ENCODE results near the gene HINT3.
"Not testable (repeated sequence)": the region's sequence is repeated elsewhere in the genome, so short reads cannot be mapped to it uniquely, and the experiment has no call there.

The HINT3 gene

GRCh38 chr6:125963817-125964216, 7.2 kb downstream of the HINT3 start:
- no peak for DNase-seq

GRCh38 chr6:125966569-125966968, 10.0 kb downstream of the HINT3 start:
- no peak for DNase-seq

- DNase-seq: no peak
These were observed 11.9 kb downstream of the HINT3 start for GRCh38 chr6:125968493-125968892.

GRCh38 chr6:125970760-125971159, 14.2 kb downstream of the HINT3 start:
- DNase-seq: no peak

GRCh38 chr6:125972478-125972877, 15.9 kb downstream of the HINT3 start:
- not testable (repeated sequence) for DNase-seq

- DNase-seq: no peak
These were observed 17.8 kb downstream of the HINT3 start for GRCh38 chr6:125974214-125974866.

GRCh38 chr6:125979101-125979500, 22.5 kb downstream of the HINT3 start:
- no peak for DNase-seq

GRCh38 chr6:125981571-125982185, 25.1 kb downstream of the HINT3 start:
- no peak for DNase-seq

- no peak for DNase-seq
These were observed 26.8 kb downstream of the HINT3 start for GRCh38 chr6:125983246-125983945.

- DNase-seq: no peak
These were observed 27.7 kb downstream of the HINT3 start for GRCh38 chr6:125984311-125984710.

GRCh38 chr6:125985522-125985921, 29.0 kb downstream of the HINT3 start:
- DNase-seq: no peak

- no peak for DNase-seq
These were observed 29.4 kb downstream of the HINT3 start for GRCh38 chr6:125985979-125986300.

- DNase-seq: peak; percentile 78
These were observed 29.9 kb downstream of the HINT3 start, which contains the start of gene TRMT11 for GRCh38 chr6:125986301-125987025. Gene TRMT11 (plus strand): TSS chr6:125986540. CDS start chr6:125986551, 11 bp downstream.

GRCh38 chr6:125987026-125987617, 30.6 kb downstream of the HINT3 start:
- DNase-seq: no peak

GRCh38 chr6:125988280-125988679, 31.7 kb downstream of the HINT3 start:
- no peak for DNase-seq

- DNase-seq: no peak
These were observed 33.1 kb downstream of the HINT3 start for GRCh38 chr6:125989631-125990030.

- no peak for DNase-seq
These were observed 35.1 kb downstream of the HINT3 start for GRCh38 chr6:125991653-125992052.

- DNase-seq: no peak
These were observed 38.3 kb downstream of the HINT3 start for GRCh38 chr6:125994670-125995488.

GRCh38 chr6:125995972-125996580, 39.5 kb downstream of the HINT3 start:
- DNase-seq: peak; percentile 74

GRCh38 chr6:126002755-126003679, 46.4 kb downstream of the HINT3 start:
- DNase-seq: no peak

GRCh38 chr6:126007800-126008199, 51.2 kb downstream of the HINT3 start:
- no peak for DNase-seq

Data from activated CD4-positive, CD25-positive, alpha-beta regulatory T cell treated with anti-CD3 and anti-CD28 coated beads, Interleukin-2, amount 50 U/mL, for 72 hours (primary cell).